H1 (cell line): Measurements from ENCODE around the gene FCRL5. TPM values are rescaled to one million over a fixed set of nuclear protein-coding genes. Genes with fewer than 3 reads are reported as not detected.

Source experiments
- CTCF ChIA-PET: fragments of 300-600 bp; sonication (Branson Sonifier 250); formaldehyde crosslinking; loops from one replicate; lab custom pipeline; 2021; ENCODE audit not compliant: partially characterized antibody; lab: Charles Lee
- POLR2A ChIA-PET: fragments of 300-600 bp; sonication (Branson Sonifier 250); formaldehyde crosslinking; loops from one replicate; lab custom pipeline; 2021; ENCODE audit warnings: inconsistent platforms; ENCODE audit not compliant: partially characterized antibody; lab: Charles Lee
- DNase-seq, 2 experiments: peaks; one replicate each; pipeline versions ENCODE4 v3.0.0 to v3.0.0-alpha.2; 2010 to 2022; ENCODE audit warnings: low spot score in 2 of 2, low read depth in 1 of 2, mixed read lengths in 1 of 2
- FAIRE-seq: peaks from 2 replicates; lab custom pipeline; 2011; peaks lifted over from hg19 to GRCh38; lab: Jason Lieb, UNC
- H2AFZ ChIP-seq: 2 replicates; pipeline ENCODE4 v1.8.1; 2012; ENCODE audit warnings: low read length, inconsistent platforms
- H2AK5ac ChIP-seq: 2 replicates; pipeline ENCODE4 v1.6.1; 2013; ENCODE audit warnings: low read depth, low read length
- H2BK120ac ChIP-seq: replicated peaks from 2 replicates; pipeline ENCODE3; 2013; ENCODE audit warnings: low read depth, low read length, inconsistent platforms
- H2BK12ac ChIP-seq: 2 replicates; pipeline ENCODE4 v1.6.1; 2013; ENCODE audit warnings: low read depth, low read length
- H2BK15ac ChIP-seq: 2 replicates; pipeline ENCODE4 v1.6.1; 2013; ENCODE audit warnings: low read length
- H2BK20ac ChIP-seq: 2 replicates; pipeline ENCODE4 v1.6.1; 2013; ENCODE audit warnings: low read length
- H2BK5ac ChIP-seq: 2 replicates; pipeline ENCODE4 v1.6.1; 2013; ENCODE audit warnings: low read depth, low read length
- H3K14ac ChIP-seq: 2 replicates; pipeline ENCODE4 v1.6.1; 2013; ENCODE audit warnings: inconsistent platforms; ENCODE audit not compliant: insufficient read length
- H3K18ac ChIP-seq: 2 replicates; pipeline ENCODE4 v1.6.1; 2013; ENCODE audit warnings: low read length; ENCODE audit errors: extremely low read depth
- H3K23ac ChIP-seq: 2 replicates; pipeline ENCODE4 v1.6.1; 2013; ENCODE audit warnings: inconsistent platforms; ENCODE audit not compliant: insufficient read length
- H3K23me2 ChIP-seq: 2 replicates; pipeline ENCODE4 v1.6.1; 2013; ENCODE audit warnings: low read depth, low read length
- H3K27ac ChIP-seq: 2 replicates; pipeline ENCODE4 v1.6.1; 2011; ENCODE audit warnings: low read depth, low read length, inconsistent platforms
- H3K27me3 ChIP-seq, 4 experiments: replicated peaks in 1 of 4; 1 replicate in 1 of 4; 2 replicates in 3 of 4; pipeline versions ENCODE4 v1.6.1 to v1.8.1; 2011 to 2013; ENCODE audit warnings: low read length in 3 of 4, mild to moderate bottlenecking in 3 of 4, inconsistent platforms in 2 of 4, mixed read lengths in 2 of 4, moderate library complexity in 1 of 4; ENCODE audit not compliant: control insufficient read depth in 3 of 4, insufficient read depth in 3 of 4; ENCODE audit errors: extremely low read depth in 1 of 4
- H3K36me3 ChIP-seq, 4 experiments: 2 replicates each; pipeline versions ENCODE4 v1.6.1 to v1.8.1; 2011 to 2013; ENCODE audit warnings: mild to moderate bottlenecking in 4 of 4, low read length in 3 of 4, moderate library complexity in 2 of 4, control low read depth in 1 of 4, inconsistent platforms in 1 of 4; ENCODE audit not compliant: insufficient read depth in 4 of 4, control insufficient read depth in 2 of 4
- H3K4ac ChIP-seq: replicated peaks from 2 replicates; pipeline ENCODE3; 2013; ENCODE audit warnings: low read length, low read depth, mixed read lengths, inconsistent platforms; ENCODE audit not compliant: insufficient read length
- H3K4me1 ChIP-seq, 4 experiments: replicated peaks in 1 of 4; 1 replicate in 1 of 4; 2 replicates in 3 of 4; pipeline versions ENCODE4 v1.6.1 to v1.8.1; 2011 to 2013; ENCODE audit warnings: low read length in 3 of 4, inconsistent platforms in 2 of 4, mixed read lengths in 1 of 4; ENCODE audit not compliant: insufficient read depth in 4 of 4, control insufficient read depth in 3 of 4
- H3K4me2 ChIP-seq, 2 experiments: 2 replicates each; pipeline versions ENCODE4 v1.6.1 to v1.8.1; 2011 to 2013; ENCODE audit warnings: low read depth in 2 of 2, low read length in 2 of 2, control low read depth in 1 of 2, inconsistent platforms in 1 of 2, mild to moderate bottlenecking in 1 of 2; ENCODE audit not compliant: insufficient read depth in 1 of 2
- H3K4me3 ChIP-seq, 4 experiments: fragments of 200-600, 300-600 bp in 1 of 4; sonication (generic), shearing (Covaris generic), sonication (Bioruptor Twin) in 1 of 4; 2 replicates each; pipeline versions ENCODE4 v1.5.1 to v1.8.1; 2011 to 2016; ENCODE audit warnings: low read length in 4 of 4, low read depth in 3 of 4, control low read depth in 2 of 4, inconsistent platforms in 2 of 4, mild to moderate bottlenecking in 2 of 4, mixed read lengths in 1 of 4, moderate library complexity in 1 of 4; ENCODE audit not compliant: insufficient read depth in 2 of 4; ENCODE audit errors: extremely low read depth in 1 of 4
- H3K56ac ChIP-seq: replicated peaks from 2 replicates; pipeline ENCODE3; 2013; ENCODE audit warnings: low read depth, mild to moderate bottlenecking, mixed read lengths, low read length, inconsistent platforms; ENCODE audit not compliant: insufficient read length
- H3K79me1 ChIP-seq: 2 replicates; pipeline ENCODE4 v1.6.1; 2013; ENCODE audit warnings: low read depth, low read length, control low read depth
- H3K79me2 ChIP-seq, 2 experiments: 2 replicates each; pipeline versions ENCODE4 v1.6.1 to v1.8.1; 2012 to 2013; ENCODE audit warnings: low read length in 2 of 2, mild to moderate bottlenecking in 2 of 2, inconsistent platforms in 1 of 2; ENCODE audit not compliant: insufficient read depth in 2 of 2, control insufficient read depth in 1 of 2
- H3K9ac ChIP-seq, 4 experiments: replicated peaks in 1 of 4; 1 replicate in 1 of 4; 2 replicates in 3 of 4; pipeline versions ENCODE4 v1.6.1 to v1.8.1; 2011 to 2013; ENCODE audit warnings: low read depth in 3 of 4, low read length in 3 of 4, control low read depth in 2 of 4, mild to moderate bottlenecking in 2 of 4, moderate library complexity in 2 of 4, inconsistent platforms in 1 of 4; ENCODE audit errors: extremely low read depth in 1 of 4
- H3K9me3 ChIP-seq, 2 experiments: 2 replicates each; pipeline versions ENCODE4 v1.6.1 to v1.8.1; 2012 to 2013; ENCODE audit warnings: mild to moderate bottlenecking in 2 of 2, moderate library complexity in 2 of 2, control low read depth in 1 of 2, inconsistent platforms in 1 of 2, low read depth in 1 of 2, low read length in 1 of 2, mixed read lengths in 1 of 2; ENCODE audit not compliant: insufficient read depth in 2 of 2
- H4K20me1 ChIP-seq, 2 experiments: replicated peaks in 1 of 2; 2 replicates each; pipeline versions ENCODE3 to v1.8.1; 2011 to 2013; ENCODE audit warnings: inconsistent platforms in 2 of 2, low read length in 2 of 2, mild to moderate bottlenecking in 1 of 2; ENCODE audit not compliant: insufficient read depth in 2 of 2, control insufficient read depth in 1 of 2
- H4K5ac ChIP-seq: 2 replicates; pipeline ENCODE4 v1.6.1; 2013; ENCODE audit warnings: low read length, low read depth, mixed read lengths, inconsistent platforms; ENCODE audit not compliant: insufficient read length
- H4K8ac ChIP-seq: 2 replicates; pipeline ENCODE4 v1.8.0; 2013; ENCODE audit warnings: mild to moderate bottlenecking, moderate library complexity, low read length, inconsistent platforms; ENCODE audit not compliant: insufficient read depth; ENCODE audit errors: extremely low read depth
- H4K91ac ChIP-seq: replicated peaks from 2 replicates; pipeline ENCODE3; 2013; ENCODE audit warnings: low read length, mixed read lengths, inconsistent platforms; ENCODE audit not compliant: insufficient read length
- ASH2L ChIP-seq: fragments of 200-600, 300-600 bp; sonication (generic); IDR thresholded peaks from one replicate; pipeline ENCODE4 v1.7.1; 2017; ENCODE audit warnings: low read length
- BRCA1 ChIP-seq: IDR thresholded peaks from 2 replicates; pipeline ENCODE4 v1.6.1; 2012; ENCODE audit warnings: low read depth, low read length, improper control_type of control experiment
- CTCF ChIP-seq, 3 experiments: IDR thresholded peaks; 1 replicate in 2 of 3; 2 replicates in 1 of 3; pipeline versions ENCODE4 v1.5.1 to v1.6.1; 2011; ENCODE audit warnings: low read length in 3 of 3, mild to moderate bottlenecking in 3 of 3, inconsistent platforms in 2 of 3, low read depth in 1 of 3, moderate library complexity in 1 of 3; ENCODE audit not compliant: insufficient read depth in 1 of 3; ENCODE audit errors: control extremely low read depth in 1 of 3
- GTF2F1 ChIP-seq: IDR thresholded peaks from 2 replicates; pipeline ENCODE4 v1.6.1; 2012; ENCODE audit warnings: low read depth, low read length, improper control_type of control experiment, borderline replicate concordance
- MAX ChIP-seq: IDR thresholded peaks from 2 replicates; pipeline ENCODE4 v1.6.1; 2012; ENCODE audit warnings: inconsistent platforms
- NANOG ChIP-seq: IDR thresholded peaks from 2 replicates; pipeline ENCODE4 v1.6.1; 2011; ENCODE audit warnings: low read length, low read depth, mild to moderate bottlenecking, inconsistent platforms; ENCODE audit not compliant: insufficient read depth, poor library complexity, severe bottlenecking
- SIN3A ChIP-seq, 2 experiments: IDR thresholded peaks in 1 of 2; conservative IDR thresholded peaks in 1 of 2; 2 replicates each; pipeline ENCODE4 v1.6.1; 2011 to 2012; ENCODE audit warnings: low read length in 2 of 2, improper control_type of control experiment in 1 of 2, low read depth in 1 of 2, mild to moderate bottlenecking in 1 of 2
- SP2 ChIP-seq: IDR thresholded peaks from 2 replicates; pipeline ENCODE4 v1.6.1; 2012; ENCODE audit warnings: mild to moderate bottlenecking, low read length, inconsistent platforms
- SP4 ChIP-seq: IDR thresholded peaks from 2 replicates; pipeline ENCODE4 v1.6.1; 2012; ENCODE audit warnings: low read length, inconsistent platforms
- TBP ChIP-seq: IDR thresholded peaks from 2 replicates; pipeline ENCODE4 v1.6.1; 2011; ENCODE audit warnings: low read depth, low read length, improper control_type of control experiment
- ZNF274 ChIP-seq: IDR thresholded peaks from 2 replicates; pipeline ENCODE4 v1.7.0; 2012; ENCODE audit warnings: low read length, borderline replicate concordance; ENCODE audit errors: extremely low read depth
- WGBS, 2 experiments: shearing (Covaris generic) in 1 of 2; methylation state at CpG; one replicate each; pipeline versions ENCODE4 v1.1.6 to v1.1.7; 2013 to 2015; ENCODE audit warnings: low lambda C conversion rate in 2 of 2, mixed read lengths in 2 of 2, inconsistent platforms in 1 of 2, low coverage in 1 of 2, missing lambda C conversion rate in 1 of 2; ENCODE audit not compliant: insufficient replicate concordance in 2 of 2, insufficient coverage in 1 of 2, insufficient read length in 1 of 2; ENCODE audit errors: extremely low coverage in 1 of 2, missing lambda C conversion rate in 1 of 2; 5-methylcytosine and 5-hydroxymethylcytosine counted together
- polyA plus RNA-seq, 7 experiments: library from polyadenylated mRNA; depleted of rRNA in 3 of 7; stranded (reverse) in 5 of 7; unstranded in 2 of 7; fragments of >200 nt in 5 of 7; fragments of 200-250 nt in 2 of 7; gene quantifications; 1 replicate in 5 of 7; 2 replicates in 1 of 7; 4 replicates in 1 of 7; pipeline versions ENCODE4 v1.2.1 to v1.2.3, GENCODE V29; 2011 to 2013; ENCODE audit warnings: missing spikeins in 2 of 7, mixed read lengths in 2 of 7
- total RNA-seq: library from RNA; stranded (reverse); fragmentation: NEBNext Ultra II Directional; extraction: Animal tissue kit (Norgen Biotek cat#: 25700); gene quantifications from 2 replicates; pipeline ENCODE4 v1.2.1, GENCODE V29; 2021

FCRL5 gene
- total and polyA plus RNA-seq, 2 of the 8 experiments (the other 6 are each of a cell fraction or from before 2014, with no cell fraction given), result 1.0 to 2.6 TPM

GRCh38 chr1:157558119-157558518 is 5.8 kb upstream of the FCRL5 start:
- CTCF ChIA-PET, result no interaction called here
- 70 to 100% methylated on average over 1 to 2 of the region's 2 CpGs for WGBS, 2 experiments
- TF ChIP-seq ASH2L (no peak), GTF2F1 (no peak), MAX (no peak), CTCF (IDR thresholded peaks at IDR 0.05; ENCODE audit: control extremely low read depth in 1 of 3, insufficient read depth in 1 of 3, low read depth in 1 of 3, low read length in 3 of 3) (no peak), TBP (no peak), SIN3A (conservative IDR thresholded peaks at IDR 0.05 in 1 of 2, IDR thresholded peaks at IDR 0.05 in 1 of 2; ENCODE audit: low read depth in 1 of 2, low read length in 2 of 2) (no peak), BRCA1 (no peak), ZNF274 (no peak), SP2 (no peak), SP4 (no peak), NANOG (no peak)

More at GRCh38 chr1:157558119-157558518, 5.8 kb upstream of the FCRL5 start:
- Histone ChIP-seq H2AFZ (no peak overlapping the region), H3K4me2 (no peak overlapping the region), H2BK120ac (no peak overlapping the region), H2BK12ac (no peak overlapping the region), H3K27me3 (no peaks in the 10 kb centered on the region), H2AK5ac (no peak overlapping the region), H4K91ac (no peak overlapping the region), H2BK15ac (no peak overlapping the region), H3K18ac (no peak overlapping the region), H3K4me1 (no peaks in the 10 kb centered on the region), H4K8ac (no peak overlapping the region), H3K56ac (no peak overlapping the region), H3K9me3 (no peaks in the 10 kb centered on the region), H3K4ac (no peak overlapping the region), H4K20me1 (no peaks in the 10 kb centered on the region), H3K23me2 (no peaks in the 10 kb centered on the region), H2BK5ac (no peak overlapping the region), H3K27ac (no peak overlapping the region), H3K79me2 (no peaks in the 10 kb centered on the region), H3K4me3 (no peak overlapping the region), H3K14ac (no peak overlapping the region), H2BK20ac (no peak overlapping the region), H3K79me1 (no peaks in the 10 kb centered on the region), H3K36me3 (no peaks in the 10 kb centered on the region), H4K5ac (no peak overlapping the region), H3K23ac (no peak overlapping the region), H3K9ac (no peak overlapping the region)
- FAIRE-seq, result no peak
- no peak for DNase-seq
- POLR2A ChIA-PET, result no interaction called here
